ENCODE measurements around the gene RPUSD4. TPM values are rescaled to one million over a fixed set of nuclear protein-coding genes. Genes with fewer than 3 reads are reported as not detected.

The RPUSD4 gene
- total and polyA plus RNA-seq, 9 of the 15 experiments (the other 6 are each of a cell fraction or from before 2014, with no cell fraction given), result 27.4 to 56.2 (median 44.6) TPM

DNA sequence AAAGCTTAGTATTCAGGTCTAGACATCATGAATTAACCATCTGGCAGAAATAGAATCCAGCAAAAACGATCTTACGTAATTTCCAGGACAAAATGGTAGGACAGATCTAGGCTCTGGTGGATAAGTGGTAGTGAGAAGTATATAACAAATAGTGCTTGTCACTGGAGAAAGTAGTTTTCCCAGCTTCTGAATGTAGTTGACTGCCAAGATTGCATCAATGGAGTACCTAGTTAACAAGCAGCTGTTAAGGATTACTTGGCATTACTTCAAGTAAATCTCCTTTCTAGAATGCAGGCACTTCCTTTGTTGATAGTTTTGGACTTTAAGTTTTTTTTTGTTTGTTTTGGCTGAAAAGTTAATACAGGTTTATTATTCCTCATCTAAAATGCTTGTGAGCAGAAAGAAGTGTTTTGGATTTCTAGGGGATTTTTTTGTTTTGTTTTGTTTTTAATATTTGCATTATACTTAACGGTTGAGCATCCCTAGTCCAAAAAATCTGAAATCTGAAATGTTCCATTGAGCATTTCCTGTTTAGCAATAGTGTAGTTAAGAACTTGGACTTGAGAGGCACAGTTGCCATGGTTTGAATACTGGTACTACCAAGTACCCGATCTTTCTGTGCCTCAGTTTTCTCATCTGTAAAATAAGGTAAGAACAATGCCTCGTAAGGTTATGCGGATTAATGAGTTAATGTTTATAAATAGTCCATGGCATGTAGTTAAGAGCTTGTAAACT lies 20.4 kb upstream of the RPUSD4 start:
- Histone ChIP-seq H3K27ac (ENCODE audit: extremely low read depth, low read depth, low read length) (no peak overlapping the region), H3K9ac (ENCODE audit: insufficient read depth in 1 of 2, low read depth in 2 of 2, low read length in 2 of 2) (no peak overlapping the region), H3K27me3 (ENCODE audit: control insufficient read depth in 2 of 2, insufficient read depth in 2 of 2, low read length in 2 of 2) (no peaks in the 10 kb centered on the region), H3K4me1 (replicated peaks in 1 of 2; ENCODE audit: control insufficient read depth in 2 of 2, insufficient read depth in 2 of 2, low read length in 2 of 2) (no peaks in the 10 kb centered on the region), H4K20me1 (replicated peaks; ENCODE audit: control insufficient read depth, insufficient read depth, low read length) (no peaks in the 10 kb centered on the region), H2AFZ (ENCODE audit: low read depth, low read length) (no peak overlapping the region), H3K9me1 (ENCODE audit: control insufficient read depth, insufficient read depth, low read length) (no peaks in the 10 kb centered on the region), H3K9me3 (replicated peaks; ENCODE audit: control insufficient read depth, insufficient read depth, low read depth, low read length) (no peaks in the 10 kb centered on the region), H3K4me3 (no peak overlapping the region), H3K4me2 (ENCODE audit: insufficient read depth, low read length) (no peak overlapping the region), H3K36me3 (ENCODE audit: control insufficient read depth, insufficient read depth, low read length) (peaks cover 21% of the 10 kb centered on the region), H3K79me2 (ENCODE audit: control insufficient read depth, insufficient read depth, low read length) (peaks cover 7% of the 10 kb centered on the region; the same call in 1 of the 3 replicates)
- ATAC-seq, result no peak
- WGBS (ENCODE audit: insufficient coverage, low coverage, missing lambda C conversion rate), result 92% methylated on average over 6 of the region's 6 CpGs
- TF ChIP-seq DMBX1 (CRISPR knock-in tag; IDR thresholded peaks at IDR 0.05; ENCODE audit: borderline replicate concordance) (no peak), ZNF668 (CRISPR knock-in tag; IDR thresholded peaks at IDR 0.05) (no peak), SOX6 (IDR thresholded peaks at IDR 0.05) (no peak), HNRNPLL (IDR thresholded peaks at IDR 0.05; ENCODE audit: low read depth, low read length, poor library complexity, severe bottlenecking) (no peak), NR1H2 (CRISPR knock-in tag; IDR thresholded peaks at IDR 0.05) (no peak), HSF4 (CRISPR knock-in tag; IDR thresholded peaks at IDR 0.05; ENCODE audit: borderline replicate concordance) (no peak)
- TF ChIP-seq, protein P1, sequence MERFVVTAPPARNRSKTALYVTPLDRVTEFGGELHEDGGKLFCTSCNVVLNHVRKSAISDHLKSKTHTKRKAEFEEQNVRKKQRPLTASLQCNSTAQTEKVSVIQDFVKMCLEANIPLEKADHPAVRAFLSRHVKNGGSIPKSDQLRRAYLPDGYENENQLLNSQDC (CRISPR knock-in tag; IDR thresholded peaks at IDR 0.05), result no peak
- TF ChIP-seq, protein P2, sequence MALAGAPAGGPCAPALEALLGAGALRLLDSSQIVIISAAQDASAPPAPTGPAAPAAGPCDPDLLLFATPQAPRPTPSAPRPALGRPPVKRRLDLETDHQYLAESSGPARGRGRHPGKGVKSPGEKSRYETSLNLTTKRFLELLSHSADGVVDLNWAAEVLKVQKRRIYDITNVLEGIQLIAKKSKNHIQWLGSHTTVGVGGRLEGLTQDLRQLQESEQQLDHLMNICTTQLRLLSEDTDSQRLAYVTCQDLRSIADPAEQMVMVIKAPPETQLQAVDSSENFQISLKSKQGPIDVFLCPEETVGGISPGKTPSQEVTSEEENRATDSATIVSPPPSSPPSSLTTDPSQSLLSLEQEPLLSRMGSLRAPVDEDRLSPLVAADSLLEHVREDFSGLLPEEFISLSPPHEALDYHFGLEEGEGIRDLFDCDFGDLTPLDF (CRISPR knock-in tag; IDR thresholded peaks at IDR 0.05), result no peak
- TF ChIP-seq, protein P3, sequence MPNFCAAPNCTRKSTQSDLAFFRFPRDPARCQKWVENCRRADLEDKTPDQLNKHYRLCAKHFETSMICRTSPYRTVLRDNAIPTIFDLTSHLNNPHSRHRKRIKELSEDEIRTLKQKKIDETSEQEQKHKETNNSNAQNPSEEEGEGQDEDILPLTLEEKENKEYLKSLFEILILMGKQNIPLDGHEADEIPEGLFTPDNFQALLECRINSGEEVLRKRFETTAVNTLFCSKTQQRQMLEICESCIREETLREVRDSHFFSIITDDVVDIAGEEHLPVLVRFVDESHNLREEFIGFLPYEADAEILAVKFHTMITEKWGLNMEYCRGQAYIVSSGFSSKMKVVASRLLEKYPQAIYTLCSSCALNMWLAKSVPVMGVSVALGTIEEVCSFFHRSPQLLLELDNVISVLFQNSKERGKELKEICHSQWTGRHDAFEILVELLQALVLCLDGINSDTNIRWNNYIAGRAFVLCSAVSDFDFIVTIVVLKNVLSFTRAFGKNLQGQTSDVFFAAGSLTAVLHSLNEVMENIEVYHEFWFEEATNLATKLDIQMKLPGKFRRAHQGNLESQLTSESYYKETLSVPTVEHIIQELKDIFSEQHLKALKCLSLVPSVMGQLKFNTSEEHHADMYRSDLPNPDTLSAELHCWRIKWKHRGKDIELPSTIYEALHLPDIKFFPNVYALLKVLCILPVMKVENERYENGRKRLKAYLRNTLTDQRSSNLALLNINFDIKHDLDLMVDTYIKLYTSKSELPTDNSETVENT (CRISPR knock-in tag; IDR thresholded peaks at IDR 0.05), result no peak
- ChIA-PET POLR2A (interaction anchor here (0.5 kb wide), 1 partner anchor 12 kb away, joined by 4 read pairs; no protein-coding TSS in a partner anchor), CTCF (ENCODE audit: low intra/inter-chr PET ratio) (no interaction called here)
- intact Hi-C loops (cut with micrococcal nuclease) (no loop called here), in situ Hi-C loops (cut with MboI) (no loop called here)
- no TSS peak for BruUV-seq (replicated peaks)
- DNase-seq (ENCODE audit: extremely low read depth in 1 of 4, low spot score in 3 of 4), result no peak
- no peak for FAIRE-seq

Measured in K562 (cell line).